ENCODE data around the gene FARS2. TPM values are rescaled to one million over a fixed set of nuclear protein-coding genes. Genes with fewer than 3 reads are reported as not detected.

FARS2 gene
- total and polyA plus RNA-seq, 2 donors (not counting 3 experiments of a cell fraction or from before 2014, with no cell fraction given): 20.2 to 20.5 TPM

DNA sequence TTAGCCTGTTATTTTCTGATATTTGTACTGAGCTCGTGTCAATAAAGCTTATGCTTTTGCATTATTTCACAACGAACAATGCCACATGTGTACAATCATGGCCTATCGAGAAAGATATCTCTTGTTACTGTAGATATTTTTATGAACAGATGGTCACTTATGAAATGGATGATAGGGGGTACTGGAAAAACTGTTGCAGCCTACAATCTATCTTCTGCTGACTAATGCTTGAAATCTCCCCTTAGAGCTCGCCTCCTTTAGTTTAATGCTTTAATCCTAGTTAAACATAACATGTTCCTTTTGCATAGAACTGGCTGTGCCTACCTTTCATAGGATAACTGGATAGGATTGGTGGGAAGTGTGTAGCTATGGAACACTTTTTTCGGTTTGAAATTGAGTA, 296.2 kb downstream of the FARS2 start:
- no peaks in the 10 kb centered on the region for H4K20me1 ChIP-seq (replicated peaks; ENCODE audit: control insufficient read depth, extremely low read depth, insufficient read depth, low read length)
- BruUV-seq (replicated peaks): no TSS peak

DNA sequence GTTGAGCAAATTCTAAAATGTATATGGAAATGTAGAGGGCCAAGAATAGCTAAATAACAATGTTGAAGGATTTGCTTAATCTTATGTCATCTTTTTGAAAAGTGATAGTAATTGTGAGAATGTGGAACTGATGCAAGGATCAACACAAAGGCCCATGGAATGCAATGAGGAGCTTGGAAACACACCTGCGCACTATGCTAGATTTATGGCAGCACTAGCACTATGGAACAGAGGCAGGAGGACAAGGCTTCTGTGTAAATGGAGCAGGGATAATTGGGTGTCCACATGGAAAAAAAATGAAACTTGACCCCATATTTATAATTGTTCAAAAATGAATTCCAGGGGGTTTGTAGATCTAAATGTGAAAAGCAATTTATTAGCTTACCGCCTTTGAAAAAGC, 298.3 kb downstream of the FARS2 start:
- H3K36me3 ChIP-seq (ENCODE audit: control insufficient read depth in 2 of 2, extremely low read depth in 1 of 2, insufficient read depth in 2 of 2, low read length in 2 of 2): no peaks in the 10 kb centered on the region
- H3K4me2 ChIP-seq (ENCODE audit: insufficient read depth, low read length): no peak overlapping the region
- intact Hi-C loops (cut with micrococcal nuclease): no loop called here
- FAIRE-seq (no peak), DNase-seq (ENCODE audit: low read depth, low spot score) (no peak)
- no peak overlapping the region for H3K27ac ChIP-seq (ENCODE audit: insufficient read depth, low read depth, low read length)
- H3K9me3 ChIP-seq (replicated peaks; ENCODE audit: control insufficient read depth, insufficient read depth, low read length): no peaks in the 10 kb centered on the region
- H3K4me3 ChIP-seq (replicated peaks in 1 of 3; ENCODE audit: insufficient read depth in 1 of 3, low read depth in 1 of 3, low read length in 3 of 3): no peak overlapping the region
- H3K4me1 ChIP-seq (ENCODE audit: control insufficient read depth, extremely low read depth, insufficient read depth, low read length): no peaks in the 10 kb centered on the region
- no peak for TF ChIP-seq JUN (IDR thresholded peaks at IDR 0.05; ENCODE audit: borderline replicate concordance, insufficient read depth, insufficient read length, low read depth)
- TF ChIP-seq GATA2 (IDR thresholded peaks at IDR 0.05; ENCODE audit: insufficient read depth, insufficient read length, low read depth, low read length): no peak
- TF ChIP-seq POLR2AphosphoS5 (IDR thresholded peaks at IDR 0.05; ENCODE audit: insufficient read depth, low read depth, low read length): no peak
- no peak for TF ChIP-seq FOS (IDR thresholded peaks at IDR 0.05; ENCODE audit: borderline replicate concordance, insufficient read depth, low read length)
- no peak for TF ChIP-seq MYC (IDR thresholded peaks at IDR 0.05; ENCODE audit: low read depth, low read length)
- dilution Hi-C loops (cut with MboI; ENCODE audit: extremely low pct_ligation_motif_present, low sequenced_read_pairs): no loop called here
- no peak overlapping the region for H2AFZ ChIP-seq (ENCODE audit: low read depth, low read length)
- no peaks in the 10 kb centered on the region for H3K79me2 ChIP-seq (ENCODE audit: control insufficient read depth, insufficient read depth, low read length)
- ChIA-PET POLR2A (no interaction called here), CTCF (no interaction called here)
- no peaks in the 10 kb centered on the region for H3K27me3 ChIP-seq (ENCODE audit: control insufficient read depth in 2 of 2, insufficient read depth in 2 of 2, low read length in 2 of 2)
- no TSS peak for BruUV-seq (replicated peaks)
- no peak overlapping the region for H3K9ac ChIP-seq (replicated peaks; ENCODE audit: extremely low read depth, insufficient read depth, low read length)
- H4K20me1 ChIP-seq (replicated peaks; ENCODE audit: control insufficient read depth, extremely low read depth, insufficient read depth, low read length): no peaks in the 10 kb centered on the region
- H3K9me1 ChIP-seq (replicated peaks; ENCODE audit: control insufficient read depth, extremely low read depth, insufficient read depth, low read length): no peaks in the 10 kb centered on the region

More for the DNA sequence above, 296.2 kb downstream of the FARS2 start:
- no peak for TF ChIP-seq FOS (IDR thresholded peaks at IDR 0.05; ENCODE audit: borderline replicate concordance, insufficient read depth, low read length)
- Histone ChIP-seq H3K4me3 (replicated peaks in 1 of 3; ENCODE audit: insufficient read depth in 1 of 3, low read depth in 1 of 3, low read length in 3 of 3) (no peak overlapping the region), H3K79me2 (ENCODE audit: control insufficient read depth, insufficient read depth, low read length) (no peaks in the 10 kb centered on the region), H2AFZ (ENCODE audit: low read depth, low read length) (no peak overlapping the region), H3K36me3 (ENCODE audit: control insufficient read depth in 2 of 2, extremely low read depth in 1 of 2, insufficient read depth in 2 of 2, low read length in 2 of 2) (no peaks in the 10 kb centered on the region), H3K9me3 (replicated peaks; ENCODE audit: control insufficient read depth, insufficient read depth, low read length) (no peaks in the 10 kb centered on the region), H3K9me1 (replicated peaks; ENCODE audit: control insufficient read depth, extremely low read depth, insufficient read depth, low read length) (no peaks in the 10 kb centered on the region), H3K27me3 (ENCODE audit: control insufficient read depth in 2 of 2, insufficient read depth in 2 of 2, low read length in 2 of 2) (no peaks in the 10 kb centered on the region), H3K4me1 (ENCODE audit: control insufficient read depth, extremely low read depth, insufficient read depth, low read length) (no peaks in the 10 kb centered on the region), H3K9ac (replicated peaks; ENCODE audit: extremely low read depth, insufficient read depth, low read length) (no peak overlapping the region), H3K4me2 (ENCODE audit: insufficient read depth, low read length) (no peak overlapping the region), H3K27ac (ENCODE audit: insufficient read depth, low read depth, low read length) (no peak overlapping the region)
- FAIRE-seq: no peak
- intact Hi-C loops (cut with micrococcal nuclease) (no loop called here), dilution Hi-C loops (cut with MboI; ENCODE audit: extremely low pct_ligation_motif_present, low sequenced_read_pairs) (no loop called here)
- CTCF ChIA-PET: no interaction called here
- POLR2A ChIA-PET: no interaction called here
- DNase-seq (ENCODE audit: low read depth, low spot score): no peak
